SJSA1 (cell line): ENCODE measurements around the gene SUPT3H. TPM values are rescaled to one million over a fixed set of nuclear protein-coding genes. Genes with fewer than 3 reads are reported as not detected.
"Not testable (repeated sequence)": the region's sequence is repeated elsewhere in the genome, so short reads cannot be mapped to it uniquely, and the experiment has no call there.

Experiments used
- DNase-seq, 2 experiments: peaks; one replicate each; pipeline ENCODE4 v3.0.0-alpha.2; 2015 to 2020; ENCODE audit warnings: low spot score in 2 of 2, low read depth in 1 of 2
- H3K27ac ChIP-seq: fragments of 250-450 bp; sonication (Bioruptor Pico); 2 replicates; pipeline ENCODE4 v1.5.1; 2020; ENCODE audit warnings: mild to moderate bottlenecking, moderate library complexity
- H3K27me3 ChIP-seq: fragments of 250-450 bp; sonication (Bioruptor Pico); replicated peaks from 2 replicates; pipeline ENCODE4 v1.5.1; 2020; ENCODE audit warnings: mild to moderate bottlenecking, moderate library complexity
- H3K36me3 ChIP-seq: fragments of 250-450 bp; sonication (Bioruptor Pico); 2 replicates; pipeline ENCODE4 v1.5.1; 2020; ENCODE audit warnings: mild to moderate bottlenecking
- H3K4me1 ChIP-seq: fragments of 250-450 bp; sonication (Bioruptor Pico); replicated peaks from 2 replicates; pipeline ENCODE4 v1.6.1; 2021; ENCODE audit warnings: mild to moderate bottlenecking
- H3K4me3 ChIP-seq: fragments of 250-450 bp; sonication (Bioruptor Pico); 2 replicates; pipeline ENCODE4 v1.5.1; 2020; ENCODE audit warnings: mild to moderate bottlenecking
- H3K9me3 ChIP-seq: fragments of 250-450 bp; sonication (Bioruptor Pico); replicated peaks from 2 replicates; pipeline ENCODE4 v1.5.1; 2020; ENCODE audit warnings: mild to moderate bottlenecking
- total RNA-seq: library from RNA; depleted of rRNA; stranded (reverse); fragments of >200 nt; shearing (Covaris generic); gene quantifications from 2 replicates; pipeline ENCODE4 v1.2.3, GENCODE V29; 2014

The SUPT3H gene
- total RNA-seq, 1 experiment from 2014 or later, result 6.7 TPM

- Histone ChIP-seq H3K36me3 (no peaks in the 10 kb centered on the region), H3K9me3 (no peaks in the 10 kb centered on the region), H3K27ac (peak within 1 kb of the TSS; percentile 22), H3K4me1 (peaks cover 18% of the 10 kb centered on the region), H3K4me3 (peak within 1 kb of the TSS; percentile 27), H3K27me3 (no peaks in the 10 kb centered on the region)
- DNase-seq, result peak; percentile 58 to 80
These were observed 49.7 kb downstream of the SUPT3H start, which contains the start of gene RUNX2 for GRCh38 chr6:45327956-45328522. Gene RUNX2 (plus strand): TSS chr6:45328330. CDS start chr6:45328727, 397 bp downstream.

GRCh38 chr6:45326698-45327417 lies 50.9 kb downstream of the SUPT3H start:
- no peaks in the 10 kb centered on the region for H3K9me3 ChIP-seq
- peaks cover 18% of the 10 kb centered on the region for H3K4me1 ChIP-seq
- DNase-seq, result no peak
- H3K27me3 ChIP-seq, result no peaks in the 10 kb centered on the region
- no peak overlapping the region for H3K27ac ChIP-seq
- H3K4me3 ChIP-seq, result no peak overlapping the region
- no peaks in the 10 kb centered on the region for H3K36me3 ChIP-seq

- Histone ChIP-seq H3K4me1 (peaks cover 18% of the 10 kb centered on the region), H3K4me3 (no peak overlapping the region), H3K9me3 (no peaks in the 10 kb centered on the region), H3K27ac (no peak overlapping the region), H3K27me3 (no peaks in the 10 kb centered on the region), H3K36me3 (no peaks in the 10 kb centered on the region)
- DNase-seq, result no peak
These were observed 54.0 kb downstream of the SUPT3H start for GRCh38 chr6:45323656-45324224.

GRCh38 chr6:45320349-45320748 lies 57.4 kb downstream of the SUPT3H start:
- Histone ChIP-seq H3K4me1 (no peaks in the 10 kb centered on the region), H3K4me3 (no peak overlapping the region), H3K27ac (no peak overlapping the region), H3K27me3 (no peaks in the 10 kb centered on the region), H3K9me3 (no peaks in the 10 kb centered on the region), H3K36me3 (no peaks in the 10 kb centered on the region)
- DNase-seq, result no peak

- DNase-seq, result no peak
- no peaks in the 10 kb centered on the region for H3K27me3 ChIP-seq
- H3K9me3 ChIP-seq, result no peaks in the 10 kb centered on the region
- H3K4me1 ChIP-seq, result no peaks in the 10 kb centered on the region
- H3K36me3 ChIP-seq, result no peaks in the 10 kb centered on the region
- H3K4me3 ChIP-seq, result no peak overlapping the region
- no peak overlapping the region for H3K27ac ChIP-seq
These were observed 63.6 kb downstream of the SUPT3H start for GRCh38 chr6:45314146-45314545.

- Histone ChIP-seq H3K27ac (no peak overlapping the region), H3K36me3 (no peaks in the 10 kb centered on the region), H3K27me3 (no peaks in the 10 kb centered on the region), H3K4me1 (no peaks in the 10 kb centered on the region), H3K9me3 (no peaks in the 10 kb centered on the region), H3K4me3 (no peak overlapping the region)
- DNase-seq, result no peak
These were observed 67.5 kb downstream of the SUPT3H start for GRCh38 chr6:45310118-45310788.

- Histone ChIP-seq H3K9me3 (no peaks in the 10 kb centered on the region), H3K4me1 (no peaks in the 10 kb centered on the region), H3K36me3 (no peaks in the 10 kb centered on the region), H3K4me3 (no peak overlapping the region), H3K27me3 (no peaks in the 10 kb centered on the region), H3K27ac (no peak overlapping the region)
- DNase-seq, result no peak
These were observed 72.2 kb downstream of the SUPT3H start for GRCh38 chr6:45305546-45305945.

- no peaks in the 10 kb centered on the region for H3K9me3 ChIP-seq
- H3K4me1 ChIP-seq, result no peaks in the 10 kb centered on the region
- no peak overlapping the region for H3K4me3 ChIP-seq
- no peaks in the 10 kb centered on the region for H3K36me3 ChIP-seq
- no peak overlapping the region for H3K27ac ChIP-seq
- H3K27me3 ChIP-seq, result no peaks in the 10 kb centered on the region
- DNase-seq, result no peak
These were observed 74.9 kb downstream of the SUPT3H start for GRCh38 chr6:45302832-45303231.

- Histone ChIP-seq H3K36me3 (no peaks in the 10 kb centered on the region), H3K4me3 (no peak overlapping the region), H3K4me1 (no peaks in the 10 kb centered on the region), H3K27me3 (no peaks in the 10 kb centered on the region), H3K27ac (no peak overlapping the region), H3K9me3 (no peaks in the 10 kb centered on the region)
- DNase-seq, result no peak
These were observed 76.2 kb downstream of the SUPT3H start for GRCh38 chr6:45301348-45302142.

- no peak overlapping the region for H3K27ac ChIP-seq
- no peak overlapping the region for H3K4me3 ChIP-seq
- H3K4me1 ChIP-seq, result no peaks in the 10 kb centered on the region
- no peaks in the 10 kb centered on the region for H3K27me3 ChIP-seq
- DNase-seq, result no peak
- no peaks in the 10 kb centered on the region for H3K36me3 ChIP-seq
- no peaks in the 10 kb centered on the region for H3K9me3 ChIP-seq
These were observed 77.0 kb downstream of the SUPT3H start for GRCh38 chr6:45300736-45301135.

GRCh38 chr6:45299096-45299581 lies 78.6 kb downstream of the SUPT3H start:
- H3K4me3 ChIP-seq, result no peak overlapping the region
- no peaks in the 10 kb centered on the region for H3K4me1 ChIP-seq
- no peaks in the 10 kb centered on the region for H3K27me3 ChIP-seq
- H3K9me3 ChIP-seq, result no peaks in the 10 kb centered on the region
- no peaks in the 10 kb centered on the region for H3K36me3 ChIP-seq
- no peak for DNase-seq
- H3K27ac ChIP-seq, result no peak overlapping the region

GRCh38 chr6:45297320-45297719 lies 80.4 kb downstream of the SUPT3H start:
- no peak overlapping the region for H3K4me3 ChIP-seq
- no peaks in the 10 kb centered on the region for H3K4me1 ChIP-seq
- DNase-seq, result no peak
- no peaks in the 10 kb centered on the region for H3K9me3 ChIP-seq
- H3K36me3 ChIP-seq, result no peaks in the 10 kb centered on the region
- H3K27me3 ChIP-seq, result no peaks in the 10 kb centered on the region
- no peak overlapping the region for H3K27ac ChIP-seq

- not testable (repeated sequence) for DNase-seq, H3K4me1 ChIP-seq, H3K36me3 ChIP-seq, H3K27ac ChIP-seq, H3K9me3 ChIP-seq, H3K4me3 ChIP-seq, H3K27me3 ChIP-seq
These were observed 83.6 kb downstream of the SUPT3H start for GRCh38 chr6:45294065-45294701.
